GM21447 (cell line): ENCODE results near the gene GPX3.

Experiments
- ATAC-seq: cut with Tn5 transposase; IDR thresholded peaks from one replicate; pipeline ENCODE4 v1.9.1; 2021; ENCODE audit not compliant: unreplicated experiment

The GPX3 gene

DNA sequence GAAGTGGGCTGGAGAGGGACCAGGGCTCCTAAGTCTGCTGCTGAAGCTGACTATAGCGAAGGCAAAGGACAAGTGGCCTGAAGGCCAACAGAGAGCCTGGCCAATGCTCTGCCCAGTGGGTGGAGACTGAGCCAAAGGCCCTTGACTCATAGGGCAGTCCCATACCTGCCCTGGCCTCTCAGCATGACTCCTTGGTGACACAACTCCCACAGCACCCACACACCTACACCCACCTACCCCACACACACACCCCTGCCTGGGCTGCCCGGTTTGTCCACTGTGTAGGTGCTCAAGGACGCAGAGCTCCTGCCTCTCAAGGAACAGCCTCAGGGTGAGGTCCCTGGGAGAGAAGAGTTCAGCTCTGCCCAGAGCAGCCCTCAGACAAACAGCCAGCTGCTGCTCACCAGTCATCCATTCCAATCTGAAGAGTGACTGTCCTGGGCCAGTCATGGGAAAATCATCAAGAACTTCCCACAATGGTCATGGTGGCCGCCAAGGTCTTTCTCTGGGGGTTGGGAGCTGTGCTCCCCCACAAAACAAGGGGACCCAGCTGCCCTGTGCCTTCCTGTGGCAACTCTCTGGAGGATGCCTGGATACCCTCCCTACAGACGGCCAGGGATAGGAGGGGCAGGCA, 55.4 kb downstream of the GPX3 start:
- ATAC-seq, result no peak

DNA sequence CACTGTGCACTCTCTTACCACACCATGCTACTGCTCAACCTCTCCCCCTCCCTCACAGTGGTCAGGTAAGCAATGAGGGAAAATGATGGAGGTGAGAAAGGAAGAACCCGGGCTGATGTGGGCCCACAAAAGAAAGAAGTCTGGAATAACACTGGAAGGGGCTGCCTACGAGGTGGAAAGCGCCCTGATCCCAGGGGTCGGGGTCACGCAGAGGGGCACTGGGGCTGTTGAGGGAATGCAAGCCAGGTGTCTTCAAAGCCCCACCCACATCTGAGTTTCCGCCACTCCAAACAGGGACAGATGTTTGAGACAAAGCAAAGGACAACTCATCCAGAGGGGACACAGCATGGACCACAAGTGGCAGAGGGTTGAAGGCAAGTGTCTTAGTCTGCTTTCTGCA, 56.2 kb downstream of the GPX3 start:
- ATAC-seq, result no peak

GRCh38 chr5:151077419-151077818, 57.0 kb downstream of the GPX3 start:
- ATAC-seq, result no peak

GRCh38 chr5:151077967-151078366, 57.6 kb downstream of the GPX3 start:
- ATAC-seq, result no peak
